SKM-1 (cell line): Measurements from ENCODE around the gene TNC.

Experiments
- DNase-seq: peaks from one replicate; lab custom pipeline; 2025; ENCODE audit not compliant: unreplicated experiment; lab: John Stamatoyannopoulos, UW

Gene TNC

GRCh38 chr9:114981063-114981462, 136.9 kb downstream of the TNC start:
- DNase-seq = no peak

- no peak for DNase-seq
These were observed 144.7 kb downstream of the TNC start for GRCh38 chr9:114973216-114973615.

GRCh38 chr9:114972510-114973136, 145.3 kb downstream of the TNC start:
- DNase-seq = no peak
